Fibroblast of peridontal ligament (primary cell): ENCODE data around the gene CD300E.

ENCODE experiments used
- DNase-seq: peaks from one replicate; pipeline ENCODE4 v3.0.0-alpha.2; 2010; ENCODE audit errors: extremely low read depth

The CD300E gene

DNA sequence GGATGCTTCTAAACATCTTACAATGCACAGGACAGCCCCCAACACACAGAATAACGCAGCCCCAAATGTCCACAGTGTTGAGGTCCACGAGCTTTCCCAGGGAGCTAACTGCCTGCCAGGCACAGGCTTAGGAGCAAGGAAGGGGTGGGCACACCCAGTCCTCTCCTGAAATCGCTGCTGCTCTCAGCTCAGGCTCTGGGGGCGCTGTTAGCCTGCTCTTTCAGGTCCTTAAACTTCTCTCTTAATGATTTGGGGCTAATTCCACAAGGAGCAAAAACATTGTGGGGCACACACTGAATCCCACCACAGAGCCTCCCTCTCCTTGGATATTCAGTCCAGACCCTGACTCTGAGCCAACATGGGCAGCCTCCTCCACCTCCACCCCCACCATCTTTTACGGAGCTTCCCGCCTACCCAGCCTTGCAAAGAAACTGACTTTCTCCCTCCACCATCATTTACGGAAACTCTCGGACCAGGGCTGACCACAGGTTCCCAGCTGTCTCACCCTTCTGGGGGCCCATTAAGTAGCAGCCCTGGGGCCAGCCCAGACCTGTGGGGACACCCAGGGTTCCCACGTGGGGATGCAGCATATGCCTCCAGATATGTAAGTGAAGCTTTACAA, 57.3 kb downstream of the CD300E start:
- DNase-seq: no peak

- no peak for DNase-seq
These were observed 58.4 kb downstream of the CD300E start for GRCh38 chr17:74565126-74565525.

GRCh38 chr17:74563358-74563757, 60.2 kb downstream of the CD300E start:
- DNase-seq: no peak

- DNase-seq: no peak
These were observed 62.0 kb downstream of the CD300E start for GRCh38 chr17:74561586-74561985.
